GM12864 (cell line): Measurements from ENCODE around the gene WEE1.
"Not testable (repeated sequence)": the region's sequence is repeated elsewhere in the genome, so short reads cannot be mapped to it uniquely, and the experiment has no call there.

Experiments used
- DNase-seq: peaks from one replicate; pipeline ENCODE4 v3.0.0-alpha.2; 2011; ENCODE audit warnings: low read depth
- H3K4me3 ChIP-seq: 2 replicates; pipeline ENCODE4 v1.5.1; 2011; ENCODE audit warnings: mild to moderate bottlenecking, low read depth, low read length, control low read depth
- CTCF ChIP-seq: IDR thresholded peaks from 2 replicates; pipeline ENCODE4 v1.5.1; 2011; ENCODE audit warnings: low read depth, mild to moderate bottlenecking, moderate library complexity, low read length, control low read depth, inconsistent platforms; ENCODE audit errors: missing control alignments

Gene WEE1

GRCh38 chr11:9615031-9615451, 41.6 kb downstream of the WEE1 start:
- peak overlapping the region; percentile 40; the same call in 1 of the 2 replicates for H3K4me3 ChIP-seq
- peak; percentile 85 for DNase-seq
- TF ChIP-seq CTCF = no peak

GRCh38 chr11:9616042-9616675, 42.7 kb downstream of the WEE1 start:
- DNase-seq = no peak
- H3K4me3 ChIP-seq = no peak overlapping the region
- no peak for TF ChIP-seq CTCF

- no peak overlapping the region for H3K4me3 ChIP-seq
- no peak for DNase-seq
- no peak for TF ChIP-seq CTCF
Observed at GRCh38 chr11:9616858-9617257, 43.4 kb downstream of the WEE1 start.

- no peak for TF ChIP-seq CTCF
- no peak for DNase-seq
- H3K4me3 ChIP-seq = no peak overlapping the region
Observed at GRCh38 chr11:9617940-9618339, 44.5 kb downstream of the WEE1 start.

GRCh38 chr11:9619004-9619403, 45.5 kb downstream of the WEE1 start:
- DNase-seq = no peak
- no peak for TF ChIP-seq CTCF
- H3K4me3 ChIP-seq = no peak overlapping the region

GRCh38 chr11:9619971-9620370, 46.5 kb downstream of the WEE1 start:
- no peak for TF ChIP-seq CTCF
- no peak for DNase-seq
- no peak overlapping the region for H3K4me3 ChIP-seq

GRCh38 chr11:9622353-9622752, 48.9 kb downstream of the WEE1 start:
- not testable (repeated sequence) for DNase-seq, H3K4me3 ChIP-seq

GRCh38 chr11:9623053-9623452, 49.6 kb downstream of the WEE1 start:
- DNase-seq, H3K4me3 ChIP-seq: not testable (repeated sequence)
